HEK293 (cell line): Measurements from ENCODE around the gene CHCHD10.

ENCODE experiments used
- BCL6B ChIP-seq: fragments of 450-650 bp; formaldehyde crosslinking; IDR thresholded peaks from 2 replicates; pipeline ENCODE4 v1.5.1; 2017; ENCODE audit warnings: missing biosample characterization, missing genetic modification characterization
- KLF9 ChIP-seq: fragments of 450-650 bp; formaldehyde crosslinking; IDR thresholded peaks from 2 replicates; pipeline ENCODE4 v1.5.1; 2016; ENCODE audit warnings: missing biosample characterization, missing genetic modification characterization, low read depth
- REPIN1 ChIP-seq: fragments of 450-650 bp; formaldehyde crosslinking; IDR thresholded peaks from 2 replicates; pipeline ENCODE4 v1.5.1; 2017; ENCODE audit warnings: missing biosample characterization, missing genetic modification characterization, low read depth
- ZBTB49 ChIP-seq: fragments of 450-650 bp; formaldehyde crosslinking; IDR thresholded peaks from 2 replicates; pipeline ENCODE4 v1.5.1; 2016; ENCODE audit warnings: missing biosample characterization, missing genetic modification characterization, low read depth
- ZNF10 ChIP-seq: fragments of 450-650 bp; formaldehyde crosslinking; IDR thresholded peaks from 2 replicates; pipeline ENCODE4 v1.5.1; 2017; ENCODE audit warnings: missing biosample characterization, missing genetic modification characterization
- ZNF274 ChIP-seq, 2 experiments: fragments of 200-500 bp in 1 of 2; fragments of 450-650 bp in 1 of 2; sonication (Bioruptor generic) in 1 of 2; formaldehyde crosslinking in 1 of 2; IDR thresholded peaks; 2 replicates each; pipeline versions ENCODE4 v1.5.1 to v1.6.1; 2014 to 2016; ENCODE audit warnings: borderline replicate concordance in 1 of 2, inconsistent platforms in 1 of 2, low read length in 1 of 2, missing biosample characterization in 1 of 2, missing genetic modification characterization in 1 of 2
- ZNF302 ChIP-seq: fragments of 450-650 bp; formaldehyde crosslinking; IDR thresholded peaks from 2 replicates; pipeline ENCODE4 v1.5.1; 2016; ENCODE audit warnings: missing biosample characterization, missing genetic modification characterization, low read depth
- ZNF335 ChIP-seq: fragments of 450-650 bp; formaldehyde crosslinking; conservative IDR thresholded peaks from 2 replicates; pipeline ENCODE4 v1.5.1; 2016; ENCODE audit warnings: missing biosample characterization, missing genetic modification characterization
- ZNF350 ChIP-seq: fragments of 450-650 bp; formaldehyde crosslinking; IDR thresholded peaks from 2 replicates; pipeline ENCODE4 v1.5.0; 2017; ENCODE audit warnings: missing biosample characterization, mild to moderate bottlenecking, missing genetic modification characterization
- ZNF37A ChIP-seq: fragments of 450-650 bp; IDR thresholded peaks from 2 replicates; pipeline ENCODE4 v1.5.1; 2018; ENCODE audit warnings: missing biosample characterization, missing genetic modification characterization
- ZNF561 ChIP-seq: fragments of 450-650 bp; IDR thresholded peaks from 2 replicates; pipeline ENCODE4 v1.5.1; 2018; ENCODE audit warnings: missing biosample characterization, missing genetic modification characterization, borderline replicate concordance
- ZNF621 ChIP-seq: fragments of 450-650 bp; formaldehyde crosslinking; IDR thresholded peaks from 2 replicates; pipeline ENCODE4 v1.5.1; 2017; ENCODE audit warnings: missing biosample characterization, missing genetic modification characterization
- ZNF626 ChIP-seq: fragments of 450-650 bp; sonication (Bioruptor Pico); formaldehyde crosslinking; IDR thresholded peaks from 2 replicates; pipeline ENCODE4 v1.5.1; 2018; ENCODE audit warnings: missing biosample characterization, missing genetic modification characterization, inconsistent platforms
- ZNF837 ChIP-seq: fragments of 450-650 bp; formaldehyde crosslinking; IDR thresholded peaks from 2 replicates; pipeline ENCODE4 v1.5.1; 2016; ENCODE audit warnings: missing biosample characterization, missing genetic modification characterization
- ZSCAN18 ChIP-seq: fragments of 450-650 bp; formaldehyde crosslinking; IDR thresholded peaks from 2 replicates; pipeline ENCODE4 v1.5.1; 2016; ENCODE audit warnings: missing biosample characterization, missing genetic modification characterization
- TF ChIP-seq, protein P1 (sequence below): fragments of 450-650 bp; formaldehyde crosslinking; IDR thresholded peaks from 2 replicates; pipeline ENCODE4 v1.5.1; 2017; ENCODE audit warnings: missing biosample characterization, missing genetic modification characterization
- TF ChIP-seq, protein P2 (sequence below): fragments of 450-650 bp; formaldehyde crosslinking; IDR thresholded peaks from 2 replicates; pipeline ENCODE4 v1.5.1; 2016; ENCODE audit warnings: missing biosample characterization, missing genetic modification characterization
- TF ChIP-seq, protein P3 (sequence below): fragments of 450-650 bp; formaldehyde crosslinking; IDR thresholded peaks from 2 replicates; pipeline ENCODE4 v1.5.1; 2016; ENCODE audit warnings: missing biosample characterization, missing genetic modification characterization
- TF ChIP-seq, protein P4 (sequence below): fragments of 450-650 bp; formaldehyde crosslinking; IDR thresholded peaks from 2 replicates; pipeline ENCODE4 v1.5.1; 2016; ENCODE audit warnings: missing biosample characterization, missing genetic modification characterization
- TF ChIP-seq, protein P5 (sequence below): fragments of 450-650 bp; formaldehyde crosslinking; IDR thresholded peaks from 2 replicates; pipeline ENCODE4 v1.5.1; 2017; ENCODE audit warnings: missing biosample characterization, mild to moderate bottlenecking, missing genetic modification characterization, moderate library complexity

Gene CHCHD10

GRCh38 chr22:23716811-23717801 is 50.7 kb downstream of the CHCHD10 start (continued):
- TF ChIP-seq, protein P1, sequence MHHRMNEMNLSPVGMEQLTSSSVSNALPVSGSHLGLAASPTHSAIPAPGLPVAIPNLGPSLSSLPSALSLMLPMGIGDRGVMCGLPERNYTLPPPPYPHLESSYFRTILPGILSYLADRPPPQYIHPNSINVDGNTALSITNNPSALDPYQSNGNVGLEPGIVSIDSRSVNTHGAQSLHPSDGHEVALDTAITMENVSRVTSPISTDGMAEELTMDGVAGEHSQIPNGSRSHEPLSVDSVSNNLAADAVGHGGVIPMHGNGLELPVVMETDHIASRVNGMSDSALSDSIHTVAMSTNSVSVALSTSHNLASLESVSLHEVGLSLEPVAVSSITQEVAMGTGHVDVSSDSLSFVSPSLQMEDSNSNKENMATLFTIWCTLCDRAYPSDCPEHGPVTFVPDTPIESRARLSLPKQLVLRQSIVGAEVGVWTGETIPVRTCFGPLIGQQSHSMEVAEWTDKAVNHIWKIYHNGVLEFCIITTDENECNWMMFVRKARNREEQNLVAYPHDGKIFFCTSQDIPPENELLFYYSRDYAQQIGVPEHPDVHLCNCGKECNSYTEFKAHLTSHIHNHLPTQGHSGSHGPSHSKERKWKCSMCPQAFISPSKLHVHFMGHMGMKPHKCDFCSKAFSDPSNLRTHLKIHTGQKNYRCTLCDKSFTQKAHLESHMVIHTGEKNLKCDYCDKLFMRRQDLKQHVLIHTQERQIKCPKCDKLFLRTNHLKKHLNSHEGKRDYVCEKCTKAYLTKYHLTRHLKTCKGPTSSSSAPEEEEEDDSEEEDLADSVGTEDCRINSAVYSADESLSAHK (tag by site-specific recombination), result peak; percentile 57
- TF ChIP-seq ZNF10 (tag by site-specific recombination) (no peak), ZNF302 (no peak), BCL6B (tag by site-specific recombination) (no peak), KLF9 (tag by site-specific recombination) (peak; percentile 87), ZNF37A (tag by site-specific recombination) (no peak), ZNF350 (tag by site-specific recombination) (no peak), ZNF561 (tag by site-specific recombination) (no peak), ZNF621 (tag by site-specific recombination) (no peak), ZBTB49 (no peak), ZNF274 (IDR thresholded peaks at IDR 0.05; ENCODE audit: low read length) (no peak), ZNF274 (tag by site-specific recombination; IDR thresholded peaks at IDR 0.05; ENCODE audit: borderline replicate concordance) (no peak), ZSCAN18 (tag by site-specific recombination) (no peak), REPIN1 (tag by site-specific recombination) (peak; percentile 19; the same call in 1 of the 2 replicates), ZNF837 (no peak), ZNF335 (tag by site-specific recombination) (peak; percentile 85), ZNF626 (tag by site-specific recombination) (no peak)
- TF ChIP-seq, protein P2, sequence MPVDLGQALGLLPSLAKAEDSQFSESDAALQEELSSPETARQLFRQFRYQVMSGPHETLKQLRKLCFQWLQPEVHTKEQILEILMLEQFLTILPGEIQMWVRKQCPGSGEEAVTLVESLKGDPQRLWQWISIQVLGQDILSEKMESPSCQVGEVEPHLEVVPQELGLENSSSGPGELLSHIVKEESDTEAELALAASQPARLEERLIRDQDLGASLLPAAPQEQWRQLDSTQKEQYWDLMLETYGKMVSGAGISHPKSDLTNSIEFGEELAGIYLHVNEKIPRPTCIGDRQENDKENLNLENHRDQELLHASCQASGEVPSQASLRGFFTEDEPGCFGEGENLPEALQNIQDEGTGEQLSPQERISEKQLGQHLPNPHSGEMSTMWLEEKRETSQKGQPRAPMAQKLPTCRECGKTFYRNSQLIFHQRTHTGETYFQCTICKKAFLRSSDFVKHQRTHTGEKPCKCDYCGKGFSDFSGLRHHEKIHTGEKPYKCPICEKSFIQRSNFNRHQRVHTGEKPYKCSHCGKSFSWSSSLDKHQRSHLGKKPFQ (tag by site-specific recombination), result 0 out of 2 replicates have a peak, but pooled peaks have one; percentile 22
- TF ChIP-seq, protein P3, sequence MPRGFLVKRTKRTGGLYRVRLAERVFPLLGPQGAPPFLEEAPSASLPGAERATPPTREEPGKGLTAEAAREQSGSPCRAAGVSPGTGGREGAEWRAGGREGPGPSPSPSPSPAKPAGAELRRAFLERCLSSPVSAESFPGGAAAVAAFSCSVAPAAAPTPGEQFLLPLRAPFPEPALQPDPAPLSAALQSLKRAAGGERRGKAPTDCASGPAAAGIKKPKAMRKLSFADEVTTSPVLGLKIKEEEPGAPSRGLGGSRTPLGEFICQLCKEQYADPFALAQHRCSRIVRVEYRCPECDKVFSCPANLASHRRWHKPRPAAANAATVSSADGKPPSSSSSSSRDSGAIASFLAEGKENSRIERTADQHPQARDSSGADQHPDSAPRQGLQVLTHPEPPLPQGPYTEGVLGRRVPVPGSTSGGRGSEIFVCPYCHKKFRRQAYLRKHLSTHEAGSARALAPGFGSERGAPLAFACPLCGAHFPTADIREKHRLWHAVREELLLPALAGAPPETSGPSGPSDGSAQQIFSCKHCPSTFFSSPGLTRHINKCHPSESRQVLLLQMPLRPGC (tag by site-specific recombination), result peak; percentile 89
- TF ChIP-seq, protein P4, sequence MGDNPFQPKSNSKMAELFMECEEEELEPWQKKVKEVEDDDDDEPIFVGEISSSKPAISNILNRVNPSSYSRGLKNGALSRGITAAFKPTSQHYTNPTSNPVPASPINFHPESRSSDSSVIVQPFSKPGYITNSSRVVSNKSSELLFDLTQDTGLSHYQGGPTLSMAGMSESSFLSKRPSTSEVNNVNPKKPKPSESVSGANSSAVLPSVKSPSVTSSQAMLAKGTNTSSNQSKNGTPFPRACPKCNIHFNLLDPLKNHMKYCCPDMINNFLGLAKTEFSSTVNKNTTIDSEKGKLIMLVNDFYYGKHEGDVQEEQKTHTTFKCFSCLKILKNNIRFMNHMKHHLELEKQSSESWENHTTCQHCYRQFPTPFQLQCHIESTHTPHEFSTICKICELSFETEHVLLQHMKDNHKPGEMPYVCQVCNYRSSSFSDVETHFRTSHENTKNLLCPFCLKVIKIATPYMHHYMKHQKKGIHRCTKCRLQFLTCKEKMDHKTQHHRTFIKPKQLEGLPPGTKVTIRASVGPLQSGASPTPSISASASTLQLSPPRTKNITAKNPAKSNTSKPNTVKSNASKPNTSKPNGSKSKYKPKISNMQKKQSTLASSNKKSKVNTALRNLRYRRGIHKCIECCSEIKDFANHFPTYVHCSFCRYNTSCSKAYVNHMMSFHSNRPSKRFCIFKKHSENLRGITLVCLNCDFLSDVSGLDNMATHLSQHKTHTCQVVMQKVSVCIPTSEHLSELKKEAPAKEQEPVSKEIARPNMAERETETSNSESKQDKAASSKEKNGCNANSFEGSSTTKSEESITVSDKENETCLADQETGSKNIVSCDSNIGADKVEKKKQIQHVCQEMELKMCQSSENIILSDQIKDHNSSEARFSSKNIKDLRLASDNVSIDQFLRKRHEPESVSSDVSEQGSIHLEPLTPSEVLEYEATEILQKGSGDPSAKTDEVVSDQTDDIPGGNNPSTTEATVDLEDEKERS (tag by site-specific recombination), result 0 out of 2 replicates have a peak, but pooled peaks have one; percentile 7
- TF ChIP-seq, protein P5, sequence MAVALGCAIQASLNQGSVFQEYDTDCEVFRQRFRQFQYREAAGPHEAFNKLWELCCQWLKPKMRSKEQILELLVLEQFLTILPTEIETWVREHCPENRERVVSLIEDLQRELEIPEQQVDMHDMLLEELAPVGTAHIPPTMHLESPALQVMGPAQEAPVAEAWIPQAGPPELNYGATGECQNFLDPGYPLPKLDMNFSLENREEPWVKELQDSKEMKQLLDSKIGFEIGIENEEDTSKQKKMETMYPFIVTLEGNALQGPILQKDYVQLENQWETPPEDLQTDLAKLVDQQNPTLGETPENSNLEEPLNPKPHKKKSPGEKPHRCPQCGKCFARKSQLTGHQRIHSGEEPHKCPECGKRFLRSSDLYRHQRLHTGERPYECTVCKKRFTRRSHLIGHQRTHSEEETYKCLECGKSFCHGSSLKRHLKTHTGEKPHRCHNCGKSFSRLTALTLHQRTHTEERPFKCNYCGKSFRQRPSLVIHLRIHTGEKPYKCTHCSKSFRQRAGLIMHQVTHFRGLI (tag by site-specific recombination), result no peak
